ENCODE measurements around the gene SGCD.

The SGCD gene

DNA sequence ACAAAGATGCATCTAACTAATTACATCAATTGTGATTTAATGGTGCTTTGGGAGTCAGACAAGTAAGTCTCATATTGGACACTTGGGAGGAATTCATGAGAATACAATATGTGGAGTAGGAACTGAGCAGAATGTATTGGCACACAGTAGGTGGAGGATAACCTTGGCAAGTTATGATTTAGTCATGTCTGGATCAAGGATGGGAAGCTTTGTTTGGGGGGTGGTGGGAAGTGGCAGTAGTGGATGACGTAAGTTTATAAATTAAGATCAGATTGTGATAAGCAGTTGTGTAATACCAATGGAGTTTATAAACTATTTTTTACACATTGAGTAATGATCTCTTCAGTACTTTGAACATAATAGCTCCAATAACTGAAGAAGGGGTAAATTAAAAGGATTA lies 67.0 kb downstream of the SGCD start:
- TF ChIP-seq, protein P1, sequence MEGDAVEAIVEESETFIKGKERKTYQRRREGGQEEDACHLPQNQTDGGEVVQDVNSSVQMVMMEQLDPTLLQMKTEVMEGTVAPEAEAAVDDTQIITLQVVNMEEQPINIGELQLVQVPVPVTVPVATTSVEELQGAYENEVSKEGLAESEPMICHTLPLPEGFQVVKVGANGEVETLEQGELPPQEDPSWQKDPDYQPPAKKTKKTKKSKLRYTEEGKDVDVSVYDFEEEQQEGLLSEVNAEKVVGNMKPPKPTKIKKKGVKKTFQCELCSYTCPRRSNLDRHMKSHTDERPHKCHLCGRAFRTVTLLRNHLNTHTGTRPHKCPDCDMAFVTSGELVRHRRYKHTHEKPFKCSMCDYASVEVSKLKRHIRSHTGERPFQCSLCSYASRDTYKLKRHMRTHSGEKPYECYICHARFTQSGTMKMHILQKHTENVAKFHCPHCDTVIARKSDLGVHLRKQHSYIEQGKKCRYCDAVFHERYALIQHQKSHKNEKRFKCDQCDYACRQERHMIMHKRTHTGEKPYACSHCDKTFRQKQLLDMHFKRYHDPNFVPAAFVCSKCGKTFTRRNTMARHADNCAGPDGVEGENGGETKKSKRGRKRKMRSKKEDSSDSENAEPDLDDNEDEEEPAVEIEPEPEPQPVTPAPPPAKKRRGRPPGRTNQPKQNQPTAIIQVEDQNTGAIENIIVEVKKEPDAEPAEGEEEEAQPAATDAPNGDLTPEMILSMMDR (IDR thresholded peaks at IDR 0.05) = no peak

DNA sequence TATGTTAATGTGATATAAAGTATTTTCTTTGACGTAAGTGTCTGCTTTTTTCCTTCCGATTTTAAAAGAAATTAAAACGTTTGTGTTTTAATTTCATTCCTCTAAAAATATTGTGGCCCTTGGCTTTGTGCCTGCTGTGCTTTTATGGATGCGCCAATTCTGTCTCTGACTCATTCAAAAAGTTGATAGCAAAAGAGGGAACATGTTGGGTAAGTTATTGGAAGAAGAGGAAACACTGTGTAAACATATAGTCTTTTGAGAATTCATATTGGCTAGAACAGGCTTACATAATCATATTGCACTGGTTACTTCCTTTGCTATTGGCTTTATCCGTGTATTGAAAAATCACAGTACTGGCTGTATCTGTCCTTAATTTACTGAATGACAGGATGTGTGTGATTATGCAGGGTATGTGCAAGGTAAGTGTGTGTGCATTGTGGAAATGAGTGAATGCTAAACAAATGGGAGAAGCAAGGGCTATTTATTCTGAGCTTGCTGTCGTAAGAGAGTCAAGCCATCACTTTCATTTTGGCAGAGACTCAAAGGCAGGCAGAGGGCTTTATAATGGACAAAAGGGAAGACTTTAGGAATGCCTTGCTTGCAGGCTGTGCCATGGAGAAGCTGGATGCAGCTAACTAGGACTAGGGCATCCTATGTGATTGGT lies 67.8 kb downstream of the SGCD start:
- TF ChIP-seq, protein P1 (IDR thresholded peaks at IDR 0.05) = no peak

DNA sequence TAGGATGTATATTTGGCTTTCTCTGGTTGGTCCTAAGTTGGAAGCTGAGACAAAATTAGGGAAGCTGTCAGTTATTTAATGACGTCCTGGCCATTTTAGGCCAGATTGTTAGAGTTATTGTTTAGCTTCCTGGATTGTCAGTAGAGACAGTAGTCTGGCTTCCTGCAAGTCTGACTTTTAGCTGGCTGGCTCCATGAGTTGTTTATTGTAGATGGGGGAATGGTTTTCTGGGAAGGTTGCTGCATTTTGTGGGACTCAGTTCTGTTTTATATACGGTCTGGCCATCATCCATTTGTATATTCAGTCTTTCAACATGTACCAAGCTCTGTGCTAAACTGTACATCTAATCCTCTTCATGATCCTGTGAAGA lies 68.3 kb downstream of the SGCD start:
- TF ChIP-seq, protein P1 (IDR thresholded peaks at IDR 0.05) = no peak

DNA sequence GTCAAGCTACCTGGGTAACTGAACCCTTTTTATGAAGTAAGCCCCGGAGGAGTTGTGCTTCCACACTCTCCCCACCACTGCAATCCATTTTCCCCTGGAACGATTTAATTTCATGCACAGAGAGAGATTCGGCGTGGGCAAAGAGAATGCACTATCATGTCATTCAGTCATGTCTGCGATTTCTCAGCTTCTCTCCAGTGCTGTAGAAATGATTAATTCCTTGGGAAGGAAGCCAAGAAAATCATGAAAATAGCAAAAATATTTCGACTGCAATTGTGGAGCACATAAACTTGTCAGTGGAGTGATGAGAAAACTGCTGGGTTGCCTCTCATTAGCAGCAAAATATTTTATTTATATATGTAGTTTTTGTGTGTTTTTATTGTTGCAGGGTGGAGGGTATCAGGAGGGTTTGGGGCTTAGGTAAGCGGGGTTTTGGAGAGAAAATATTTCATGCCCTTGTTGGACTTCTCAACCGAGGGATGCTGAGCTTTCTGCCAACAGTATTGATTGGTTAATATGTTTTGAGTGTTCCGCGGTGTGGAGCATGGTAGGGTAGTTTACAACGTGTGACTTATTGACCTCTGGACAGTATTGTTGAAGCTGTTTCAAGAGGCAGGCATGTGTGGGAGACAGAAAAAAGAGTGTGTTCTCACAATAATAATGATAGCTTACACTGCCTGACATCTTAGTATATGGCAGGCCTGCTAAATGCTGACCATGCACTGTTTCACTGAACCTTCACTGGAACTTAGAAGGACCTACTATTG lies 69.3 kb downstream of the SGCD start:
- TF ChIP-seq, protein P1 (IDR thresholded peaks at IDR 0.05) = no peak

DNA sequence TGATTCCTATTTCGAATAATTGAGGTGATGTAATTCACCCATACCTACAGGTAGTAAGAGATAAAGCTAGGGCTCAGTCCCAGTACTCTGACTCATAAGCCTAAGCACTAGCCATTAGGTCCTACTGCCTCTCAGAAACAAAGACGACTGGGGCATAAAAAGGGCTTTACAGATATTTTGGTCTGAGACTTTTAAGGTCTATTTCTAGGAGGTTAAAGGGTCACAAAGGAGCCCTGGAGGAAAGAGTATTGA lies 69.8 kb downstream of the SGCD start:
- TF ChIP-seq, protein P1 (IDR thresholded peaks at IDR 0.05) = no peak

DNA sequence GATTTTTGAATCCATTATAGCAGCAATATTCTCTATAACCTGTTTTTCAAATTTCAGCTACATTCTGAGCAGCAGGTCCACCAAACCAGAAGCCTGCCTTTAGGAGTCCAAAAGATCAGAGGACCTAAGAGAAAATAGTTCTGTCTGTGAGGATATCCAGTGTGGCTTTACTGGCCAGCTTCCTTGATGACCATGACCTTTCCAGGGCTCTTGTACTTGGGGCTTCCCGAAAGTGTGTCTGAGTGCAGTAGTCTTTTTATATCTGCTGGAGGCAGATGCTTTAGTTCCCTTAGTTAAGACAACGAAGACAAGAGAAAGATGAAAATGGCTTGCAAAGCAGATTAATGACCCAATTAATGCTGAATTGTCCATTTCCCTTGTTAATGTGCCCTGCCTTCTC lies 72.4 kb downstream of the SGCD start:
- TF ChIP-seq, protein P1 (IDR thresholded peaks at IDR 0.05) = no peak

DNA sequence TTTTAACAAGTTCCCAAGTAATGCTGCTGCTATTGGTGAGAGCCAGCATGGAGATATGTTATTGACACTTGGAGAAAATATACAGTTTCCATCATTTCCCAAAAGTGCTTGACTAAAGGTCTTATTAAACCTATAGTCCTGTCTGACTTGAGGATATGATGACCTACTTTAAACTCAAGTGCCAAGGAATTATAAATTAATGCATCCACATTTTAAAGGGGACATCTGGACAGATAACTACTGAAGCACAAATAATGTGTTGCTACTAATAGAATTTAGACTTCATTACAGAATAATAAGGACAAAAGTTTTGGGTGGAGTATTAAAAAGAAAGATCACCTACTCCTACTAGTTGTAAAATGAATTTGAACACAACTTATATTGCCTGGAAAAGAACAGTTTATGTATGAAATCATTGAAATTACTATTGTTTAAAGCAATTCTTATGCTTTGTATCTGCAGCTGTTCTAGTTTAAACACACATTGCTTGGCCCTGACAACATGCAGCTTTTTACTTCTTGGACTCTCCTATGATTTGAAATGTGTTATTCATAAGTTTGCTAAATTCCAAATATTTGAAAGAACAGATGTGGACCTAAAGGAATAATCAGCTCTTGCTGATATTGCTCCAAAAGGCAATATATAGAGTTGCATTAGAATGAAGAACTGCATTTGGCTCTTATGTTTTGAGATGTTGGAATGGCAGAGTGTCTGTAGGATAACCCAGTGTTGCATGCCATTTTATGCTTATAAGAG lies 73.4 kb downstream of the SGCD start:
- TF ChIP-seq, protein P1 (IDR thresholded peaks at IDR 0.05) = no peak
